DMS153 treated with DMSO at 0.1 percent for 48 hours (cell line): Measurements from ENCODE around the gene DMRT1.
A peak's percentile ranks its signal among the peaks of the same experiment; 100 is the strongest.
"Not testable (repeated sequence)": the region's sequence is repeated elsewhere in the genome, so short reads cannot be mapped to it uniquely, and the experiment has no call there.

Experiments used
- DNase-seq: peaks from one replicate; lab custom pipeline; 2025; ENCODE audit not compliant: unreplicated experiment; lab: John Stamatoyannopoulos, UW

The DMRT1 gene

DNA sequence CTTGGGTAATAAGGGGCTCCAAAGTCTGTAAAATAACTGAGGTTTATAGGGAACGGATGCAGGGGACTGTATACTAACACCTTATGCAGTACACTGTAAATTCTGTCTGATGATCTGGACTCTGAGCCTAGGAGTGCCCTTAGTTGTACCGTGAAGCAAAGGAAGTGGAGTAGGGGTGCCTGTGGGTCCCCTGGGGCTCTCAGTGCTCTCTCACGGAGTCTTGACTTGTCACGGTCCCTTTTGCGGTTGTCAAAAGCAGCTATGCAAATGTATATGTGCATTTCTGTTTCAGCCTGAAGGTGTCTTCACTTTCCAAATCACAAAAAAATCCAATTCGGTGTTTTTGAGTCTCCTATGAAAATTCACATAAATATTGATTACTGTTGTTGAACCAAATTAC is 17.8 kb downstream of the DMRT1 start:
- no peak for DNase-seq

GRCh38 chr9:860706-861105 is 19.2 kb downstream of the DMRT1 start:
- no peak for DNase-seq

DNA sequence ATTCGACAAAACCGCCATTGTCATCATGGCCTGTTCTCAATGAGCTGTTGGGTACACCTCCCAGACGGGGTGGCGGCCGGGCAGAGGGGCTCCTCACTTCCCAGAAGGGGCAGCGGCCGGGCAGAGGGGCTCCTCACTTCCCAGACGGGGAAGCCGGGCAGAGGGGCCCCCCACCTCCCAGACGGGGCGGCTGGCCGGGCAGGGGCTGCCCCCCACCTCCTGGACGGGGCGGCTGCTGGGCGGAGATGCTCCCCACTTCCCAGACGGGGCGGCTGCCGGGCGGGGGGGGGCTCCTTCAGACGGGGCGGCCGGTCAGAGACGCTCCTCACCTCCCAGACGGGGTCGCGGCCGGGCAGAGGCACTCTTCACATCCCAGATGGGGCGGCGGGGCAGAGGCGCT is 20.0 kb downstream of the DMRT1 start:
- not testable (repeated sequence) for DNase-seq

DNA sequence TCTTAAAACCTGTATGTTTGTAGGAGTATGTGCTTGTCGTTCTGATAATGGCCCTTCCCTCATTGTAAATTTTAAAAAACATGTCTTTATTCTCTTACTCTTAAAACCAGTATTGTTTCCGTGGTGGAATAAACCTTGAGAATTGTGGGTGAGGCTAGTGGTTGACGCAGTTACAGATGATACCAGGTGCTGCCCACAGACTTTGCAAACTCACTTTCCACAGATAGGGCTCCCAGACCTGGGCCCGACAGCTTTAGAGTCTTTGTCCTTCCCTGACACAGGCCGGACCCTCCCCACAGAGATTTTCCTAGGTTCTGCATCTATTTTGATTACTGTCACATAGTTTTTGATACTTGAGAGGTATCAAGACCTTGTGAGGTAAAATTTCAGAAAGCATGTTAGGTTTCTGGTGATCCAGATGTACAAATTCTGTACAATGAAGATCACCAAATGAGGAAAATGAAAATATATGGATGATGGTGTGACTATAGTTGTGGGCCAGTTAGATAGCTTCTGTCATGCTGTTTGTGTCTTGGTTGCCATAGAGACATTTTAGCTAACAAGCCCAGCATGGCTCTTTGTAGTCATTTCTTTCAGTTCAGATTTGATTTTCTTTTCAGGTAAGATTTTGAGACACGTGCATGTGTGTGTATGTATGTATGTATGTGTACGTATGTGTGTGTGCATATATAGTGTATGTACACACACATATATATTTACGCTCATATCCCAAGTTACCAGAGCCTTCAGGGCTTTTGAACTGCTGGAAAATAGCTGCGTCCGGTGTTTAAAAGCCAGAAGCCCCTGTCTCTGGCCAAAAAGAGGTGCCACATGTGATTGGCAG is 33.8 kb downstream of the DMRT1 start:
- no peak for DNase-seq

DNA sequence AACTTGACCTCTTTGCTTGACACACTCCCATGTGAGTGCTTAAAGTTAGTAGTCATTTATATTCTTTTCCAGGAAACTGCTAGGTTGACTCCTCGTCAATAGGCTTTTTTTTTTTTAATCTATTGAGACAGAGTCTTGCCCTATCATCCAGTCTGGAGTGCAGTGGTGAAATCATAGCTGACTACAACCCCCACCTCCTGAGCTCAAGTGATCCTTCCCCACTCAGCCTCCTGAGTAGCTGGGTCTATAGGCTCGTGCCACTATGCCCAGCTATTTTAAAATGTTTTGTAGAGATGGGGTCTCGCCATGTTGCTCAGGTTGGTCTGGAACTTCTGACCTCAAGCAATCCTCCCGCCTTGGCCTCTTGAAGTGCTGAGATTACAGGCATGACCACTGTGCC is 34.9 kb downstream of the DMRT1 start:
- no peak for DNase-seq

- no peak for DNase-seq
These were observed 36.7 kb downstream of the DMRT1 start for GRCh38 chr9:878239-878638.

GRCh38 chr9:880725-881124 is 39.2 kb downstream of the DMRT1 start:
- DNase-seq: no peak

DNA sequence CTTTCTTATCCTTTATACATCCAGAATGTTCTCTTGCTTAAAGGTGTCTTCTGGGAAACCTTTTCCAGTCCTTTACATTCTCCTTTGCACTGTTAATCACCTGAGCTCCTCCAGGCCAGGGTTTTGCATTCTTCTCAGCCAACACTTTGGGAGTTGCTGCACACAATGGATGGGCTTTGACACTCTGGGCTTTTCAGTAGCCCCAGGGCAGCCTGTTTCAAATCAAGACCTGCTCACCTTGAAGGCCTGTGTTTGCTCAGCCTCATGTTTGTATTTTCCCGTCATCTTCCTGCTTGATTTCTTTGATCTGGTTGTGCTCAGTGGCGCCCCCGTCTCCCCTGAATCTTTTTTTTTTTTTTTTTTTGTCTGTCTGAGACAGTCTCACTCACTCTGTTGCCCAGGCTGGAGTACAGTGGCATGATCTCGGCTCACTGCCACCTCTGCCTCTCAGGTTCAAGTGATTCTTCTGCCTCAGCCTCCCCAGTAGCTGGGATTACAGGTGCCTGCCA is 41.0 kb downstream of the DMRT1 start:
- no peak for DNase-seq

- DNase-seq: no peak
These were observed 41.5 kb downstream of the DMRT1 start for GRCh38 chr9:883011-883410.

GRCh38 chr9:886886-887285 is 45.4 kb downstream of the DMRT1 start:
- DNase-seq: no peak

GRCh38 chr9:892123-892522 is 50.6 kb downstream of the DMRT1 start:
- no peak for DNase-seq

GRCh38 chr9:893115-893514 is 51.6 kb downstream of the DMRT1 start:
- no peak for DNase-seq

- DNase-seq: peak; percentile 34
These were observed 52.4 kb downstream of the DMRT1 start for GRCh38 chr9:893843-894420.

- DNase-seq: peak; percentile 42
These were observed 58.1 kb downstream of the DMRT1 start for GRCh38 chr9:899440-900184.

DNA sequence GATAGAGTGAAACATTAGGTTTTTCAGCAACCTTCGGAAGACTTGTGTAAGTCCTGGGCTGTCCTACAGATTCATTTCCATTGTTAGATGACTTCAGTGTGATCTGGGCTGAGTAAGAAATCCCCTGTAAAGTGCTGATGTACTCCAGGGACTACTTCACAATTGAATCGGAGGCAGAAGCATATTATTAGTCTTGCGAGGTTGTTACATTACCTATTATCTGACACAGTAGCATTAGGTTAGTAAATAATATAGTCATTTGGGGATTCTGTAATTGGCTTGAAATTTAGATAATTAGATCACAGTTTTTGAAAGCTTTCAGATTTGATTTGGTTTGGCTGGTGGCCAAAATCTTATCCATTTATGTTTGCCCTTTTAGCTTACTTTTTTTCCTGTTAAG is 62.4 kb downstream of the DMRT1 start:
- DNase-seq: no peak

GRCh38 chr9:905906-906305 is 64.4 kb downstream of the DMRT1 start:
- DNase-seq: no peak

- DNase-seq: no peak
These were observed 67.2 kb downstream of the DMRT1 start for GRCh38 chr9:908536-909205.

DNA sequence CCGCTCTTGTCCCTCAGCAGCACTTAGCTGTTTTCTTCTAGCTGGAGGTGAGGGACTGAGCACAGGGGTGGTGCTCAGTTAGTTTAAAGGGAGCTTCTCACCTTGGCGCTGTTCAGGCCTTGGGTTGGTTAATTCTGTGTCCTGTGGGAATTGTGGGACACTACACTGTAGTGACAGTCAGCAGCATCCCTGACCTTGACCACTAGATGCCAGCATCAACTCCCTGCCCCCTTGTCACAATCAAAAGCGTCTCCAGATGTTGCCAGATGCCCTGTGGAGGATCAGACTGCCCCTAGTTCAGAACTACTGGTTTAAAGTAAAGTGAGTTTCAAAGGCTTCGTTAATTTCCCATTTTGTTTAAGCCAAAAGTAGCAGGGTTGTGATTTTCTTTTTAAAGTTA is 69.5 kb downstream of the DMRT1 start:
- no peak for DNase-seq

DNA sequence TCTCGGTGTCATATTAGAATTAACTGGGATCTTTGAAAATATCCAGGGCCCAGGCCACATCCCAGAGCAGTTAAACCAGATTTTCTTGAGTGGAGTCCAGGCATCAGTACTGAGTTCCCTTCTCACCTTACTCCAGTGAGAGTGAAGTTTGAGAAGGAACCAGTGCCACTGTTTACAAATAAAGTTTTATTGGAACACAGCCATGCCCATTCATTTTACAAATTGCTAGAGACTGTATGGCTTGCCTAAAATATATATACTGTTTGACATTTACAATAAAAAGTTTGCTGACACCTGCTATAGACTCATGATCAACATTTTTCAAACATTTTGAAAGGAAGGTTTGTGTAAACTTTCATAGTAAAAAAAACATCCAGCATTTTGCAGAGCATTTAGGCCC is 71.3 kb downstream of the DMRT1 start:
- no peak for DNase-seq

DNA sequence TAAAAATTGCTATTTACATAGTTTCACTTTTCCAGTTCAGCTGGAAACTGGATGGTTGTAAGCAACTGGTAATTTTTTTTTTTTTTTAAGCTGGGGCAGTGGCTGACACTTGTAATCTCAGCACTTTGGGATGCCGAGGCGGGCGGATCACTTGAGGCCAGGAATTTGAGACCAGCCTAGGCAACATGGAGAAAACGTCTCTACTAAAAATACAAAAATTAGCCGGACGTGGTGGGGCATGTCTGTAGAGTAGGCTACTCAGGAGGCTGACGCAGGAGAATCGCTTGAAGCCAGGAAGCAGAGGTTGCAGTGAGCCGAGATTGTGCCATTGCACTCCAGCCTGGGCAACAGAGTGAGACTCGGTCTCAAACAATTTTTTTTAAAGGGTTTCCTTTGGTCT is 72.0 kb downstream of the DMRT1 start:
- DNase-seq: not testable (repeated sequence)

GRCh38 chr9:917730-918129 is 76.2 kb downstream of the DMRT1 start:
- DNase-seq: no peak
